NCI-H524 (cell line): ENCODE results near the gene HCLS1.
A peak's percentile ranks its signal among the peaks of the same experiment; 100 is the strongest.
"Not testable (repeated sequence)": the region's sequence is repeated elsewhere in the genome, so short reads cannot be mapped to it uniquely, and the experiment has no call there.

ENCODE experiments used
- DNase-seq, 2 experiments: peaks; one replicate each; lab custom pipeline; 2025; lab: John Stamatoyannopoulos, UW

The HCLS1 gene, protein sequence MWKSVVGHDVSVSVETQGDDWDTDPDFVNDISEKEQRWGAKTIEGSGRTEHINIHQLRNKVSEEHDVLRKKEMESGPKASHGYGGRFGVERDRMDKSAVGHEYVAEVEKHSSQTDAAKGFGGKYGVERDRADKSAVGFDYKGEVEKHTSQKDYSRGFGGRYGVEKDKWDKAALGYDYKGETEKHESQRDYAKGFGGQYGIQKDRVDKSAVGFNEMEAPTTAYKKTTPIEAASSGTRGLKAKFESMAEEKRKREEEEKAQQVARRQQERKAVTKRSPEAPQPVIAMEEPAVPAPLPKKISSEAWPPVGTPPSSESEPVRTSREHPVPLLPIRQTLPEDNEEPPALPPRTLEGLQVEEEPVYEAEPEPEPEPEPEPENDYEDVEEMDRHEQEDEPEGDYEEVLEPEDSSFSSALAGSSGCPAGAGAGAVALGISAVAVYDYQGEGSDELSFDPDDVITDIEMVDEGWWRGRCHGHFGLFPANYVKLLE

GRCh38 chr3:121660356-121661171 is at the start of gene HCLS1:
Gene HCLS1, minus strand, starts transcription at chr3:121660903. Its CDS starts 2,556 bp downstream, at chr3:121658347.
- DNase-seq, result peak in 1 of 2 experiments; percentile 14

DNA sequence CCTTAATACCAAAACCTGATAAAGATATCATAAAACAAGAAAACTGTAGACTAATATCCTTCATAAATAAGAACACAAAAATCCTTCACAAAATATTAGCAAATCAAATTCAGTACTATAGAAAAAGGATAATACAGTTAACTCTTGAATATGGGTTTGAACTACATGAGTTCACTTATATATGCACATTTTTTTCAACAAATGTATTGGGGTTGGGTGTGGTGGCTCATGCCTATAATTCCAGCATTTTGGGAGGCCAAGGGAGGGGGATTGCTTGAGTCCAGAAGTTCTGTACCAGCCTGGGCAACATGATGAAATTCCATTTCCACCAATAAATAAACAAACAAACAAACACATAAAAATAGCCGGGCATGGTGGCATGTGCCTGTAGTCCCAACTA is 49.6 kb upstream of the HCLS1 start:
- no peak for DNase-seq

- DNase-seq, result no peak
These were observed 47.0 kb upstream of the HCLS1 start for GRCh38 chr3:121707531-121708273.

DNA sequence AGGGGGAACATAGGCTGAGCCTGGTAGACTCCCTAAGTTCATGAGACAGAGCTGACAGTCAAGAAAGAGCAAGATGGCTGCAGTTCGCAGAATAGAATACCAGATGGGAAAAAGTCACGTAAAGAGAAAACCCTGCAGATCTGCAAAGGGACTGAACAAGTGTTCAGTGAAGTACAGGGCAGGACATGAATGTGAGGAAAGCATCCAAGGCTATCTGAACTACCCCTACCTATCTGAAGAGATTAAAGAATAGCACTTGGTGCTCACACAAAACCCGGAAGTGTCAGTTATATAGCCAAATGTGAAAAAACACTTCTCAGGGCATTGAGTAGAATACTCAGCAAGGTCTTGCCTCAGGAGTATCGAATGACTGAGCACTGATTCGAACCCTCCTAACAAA is 44.8 kb upstream of the HCLS1 start:
- DNase-seq, result no peak

- no peak for DNase-seq
These were observed 43.3 kb upstream of the HCLS1 start for GRCh38 chr3:121703973-121704372.

GRCh38 chr3:121698901-121699300 is 38.2 kb upstream of the HCLS1 start:
- DNase-seq, result no peak

DNA sequence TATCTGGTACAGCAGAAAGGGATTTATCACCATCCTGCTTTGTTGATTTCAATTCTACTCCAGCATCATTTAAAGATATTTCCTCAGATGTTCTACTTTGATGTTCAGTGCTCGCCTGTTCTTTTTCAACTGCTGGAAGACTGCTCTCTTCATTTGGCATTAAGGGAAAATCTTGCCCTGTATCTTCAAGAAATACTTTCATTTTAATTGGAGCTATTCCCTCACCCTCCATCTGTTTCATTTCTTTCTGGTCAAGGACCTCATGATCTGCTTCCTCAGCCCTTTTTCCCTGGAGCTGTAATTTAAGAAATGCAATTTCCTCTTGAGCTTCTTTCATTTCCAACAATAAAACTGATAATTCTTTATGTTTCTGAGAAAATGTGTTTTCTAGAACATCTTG is 37.8 kb upstream of the HCLS1 start:
- no peak for DNase-seq

DNA sequence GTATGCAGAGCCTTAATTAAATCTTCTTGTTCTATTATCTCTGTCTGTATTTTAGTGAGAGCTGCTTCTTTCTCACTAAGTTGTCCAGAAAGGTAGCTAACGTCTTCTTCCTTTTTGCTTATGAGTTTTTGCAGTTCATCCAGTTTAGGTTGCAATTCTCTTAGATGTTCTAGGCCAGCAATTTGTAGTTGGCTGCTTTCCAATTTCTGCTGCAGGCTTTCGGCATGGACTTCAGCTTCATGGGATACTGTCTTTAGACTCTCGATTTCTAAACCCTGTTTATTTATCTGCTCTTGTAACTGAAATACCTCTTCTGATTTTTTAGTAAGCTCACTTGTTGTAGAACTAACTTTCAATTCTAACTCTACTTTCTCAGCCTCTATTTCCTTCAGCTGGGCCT is 35.5 kb upstream of the HCLS1 start:
- no peak for DNase-seq

DNA sequence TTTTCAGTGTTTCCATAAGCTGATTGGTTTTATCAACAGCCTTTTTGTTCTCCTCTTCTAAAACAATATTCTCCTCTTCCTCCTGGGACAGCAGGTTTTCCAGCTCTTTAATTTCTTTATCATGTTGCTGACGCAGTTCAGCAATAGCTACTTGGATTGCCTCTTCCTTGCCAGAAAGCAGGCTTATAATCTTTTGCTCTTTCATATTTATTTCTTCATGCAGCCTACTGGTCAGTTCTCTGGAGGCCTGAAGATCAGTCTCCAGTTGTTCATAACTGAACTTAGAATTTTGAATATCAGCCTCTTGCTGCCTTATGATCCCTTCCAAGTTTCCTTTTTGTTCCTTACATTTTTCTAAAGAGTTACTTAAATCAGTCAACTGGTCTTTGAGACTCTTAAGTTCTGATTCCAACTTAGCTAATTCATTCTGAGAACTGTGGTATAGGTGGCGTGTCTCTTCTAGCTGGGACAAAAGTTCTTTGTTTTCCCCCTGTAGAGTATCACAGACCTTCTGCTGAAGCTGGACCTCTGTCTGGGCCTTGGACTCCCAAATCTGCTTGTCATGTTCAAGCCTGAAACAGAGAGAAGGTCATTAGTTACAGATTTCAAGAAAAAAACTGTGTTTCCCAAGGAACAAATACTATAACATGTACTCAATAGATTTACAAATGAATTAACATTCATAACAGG is 31.5 kb upstream of the HCLS1 start:
- no peak for DNase-seq

- no peak for DNase-seq
These were observed 30.2 kb upstream of the HCLS1 start for GRCh38 chr3:121690777-121691405.

- DNase-seq, result not testable (repeated sequence)
These were observed 28.0 kb upstream of the HCLS1 start for GRCh38 chr3:121688747-121689146.

DNA sequence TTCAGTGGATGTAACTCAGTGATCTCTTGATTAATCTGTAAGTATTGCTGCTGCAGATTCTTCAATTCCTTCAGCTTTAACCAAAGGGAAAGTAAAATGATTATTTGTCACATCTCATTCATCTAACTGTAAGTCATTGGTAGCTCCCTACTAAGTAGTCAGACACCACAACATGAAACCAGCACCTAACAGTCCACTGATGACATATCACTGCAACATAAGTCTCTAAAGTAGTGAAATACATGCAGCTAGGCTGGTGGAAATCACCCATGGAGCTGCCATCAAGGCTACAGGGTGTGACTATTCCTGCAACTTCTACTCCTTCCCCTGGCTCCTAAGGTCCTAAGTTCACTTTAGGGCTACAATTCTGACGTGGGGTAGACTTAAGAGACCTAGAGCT is 21.1 kb upstream of the HCLS1 start:
- no peak for DNase-seq

DNA sequence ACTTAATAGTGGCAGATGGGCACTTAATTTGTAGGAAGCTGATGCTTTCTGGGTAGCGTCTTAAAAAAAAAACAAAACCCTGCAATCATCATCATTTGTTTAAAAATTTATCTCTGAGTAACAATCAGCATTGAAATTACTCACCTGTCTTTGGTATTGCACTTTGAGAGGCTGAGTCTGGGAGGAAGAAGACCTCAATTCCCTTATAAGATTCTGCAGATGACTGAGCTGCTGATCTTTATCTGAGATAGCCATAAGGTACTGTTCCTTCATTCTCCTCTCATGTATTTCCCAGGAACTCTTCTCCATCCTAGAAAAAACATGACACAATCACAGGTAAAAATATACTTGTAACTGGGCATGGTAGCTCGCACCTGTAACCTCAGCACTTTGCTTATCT is 16.4 kb upstream of the HCLS1 start:
- DNase-seq, result peak in 1 of 2 experiments; percentile 66

- no peak for DNase-seq
These were observed 10.0 kb upstream of the HCLS1 start for GRCh38 chr3:121670676-121671075.

- no peak for DNase-seq
These were observed 6.6 kb upstream of the HCLS1 start for GRCh38 chr3:121667333-121667732.

DNA sequence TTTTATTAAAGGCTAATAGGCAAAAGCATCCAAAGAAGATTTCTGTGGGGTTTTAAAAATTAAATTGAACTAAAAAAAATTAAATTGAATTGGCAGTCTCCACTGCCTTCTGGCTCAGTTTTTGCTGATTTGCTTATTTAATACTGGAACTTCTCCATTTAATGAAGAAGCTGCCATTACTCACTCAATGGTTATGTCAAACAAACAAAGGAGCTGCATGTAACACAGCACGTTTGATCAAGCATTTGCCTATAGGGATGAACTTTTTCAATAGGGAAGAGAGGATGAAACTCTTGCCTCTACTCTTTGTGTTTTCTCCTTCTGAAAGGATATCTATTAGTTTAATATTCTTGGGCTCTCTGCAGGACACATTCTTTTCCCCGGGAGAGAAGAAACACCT is 4.8 kb upstream of the HCLS1 start:
- no peak for DNase-seq

- no peak for DNase-seq
These were observed 2.6 kb upstream of the HCLS1 start for GRCh38 chr3:121663171-121663847.

DNA sequence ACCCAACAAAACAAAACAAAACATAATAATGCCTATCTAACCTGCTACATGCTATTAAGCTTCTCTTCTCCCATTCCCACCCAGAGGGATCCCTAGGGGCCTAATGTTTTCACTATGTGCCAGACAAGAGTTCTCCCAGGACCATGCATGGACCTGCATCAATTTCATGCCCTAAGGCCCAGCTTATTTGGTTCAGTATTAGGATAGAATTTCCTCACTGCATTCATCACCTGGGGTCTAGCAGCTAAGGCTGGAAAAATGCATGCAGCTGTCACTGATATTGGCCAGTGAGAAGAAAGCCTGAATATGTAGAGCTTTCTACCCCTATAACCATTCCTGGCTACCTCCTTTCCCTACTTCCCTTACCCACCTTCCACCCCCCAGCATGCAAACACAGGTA is 2.0 kb upstream of the HCLS1 start:
- DNase-seq, result no peak

GRCh38 chr3:121661376-121661775 is 673 bp upstream of the HCLS1 start:
- DNase-seq, result no peak

DNA sequence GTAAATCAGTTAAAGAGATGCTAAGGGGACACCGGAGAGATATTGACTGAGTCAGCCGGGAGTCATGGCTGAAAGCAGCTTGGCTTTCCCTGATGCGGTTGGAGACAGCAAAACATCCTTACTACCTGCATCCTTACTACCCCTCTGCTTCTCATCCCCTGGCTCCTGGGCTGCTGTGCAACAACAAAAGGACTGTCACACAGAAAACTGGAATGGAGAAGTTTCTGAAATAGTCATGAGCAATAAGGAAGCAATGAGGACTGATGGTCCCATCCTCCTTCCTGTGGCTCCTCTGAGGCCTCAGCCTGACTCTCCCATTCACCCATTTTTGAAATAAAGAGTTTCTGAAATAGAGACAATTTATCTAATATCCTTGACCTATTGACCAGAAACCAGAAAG is 1.1 kb downstream of the HCLS1 start:
- DNase-seq, result no peak
